DMS 273 (cell line): ENCODE measurements around the gene CELA1.
"Not testable (repeated sequence)": the region's sequence is repeated elsewhere in the genome, so short reads cannot be mapped to it uniquely, and the experiment has no call there.

Experiments
- DNase-seq: peaks from one replicate; lab custom pipeline; 2025; ENCODE audit not compliant: unreplicated experiment; lab: John Stamatoyannopoulos, UW

Gene CELA1

GRCh38 chr12:51318846-51319599, 27.5 kb downstream of the CELA1 start:
- DNase-seq = no peak

- DNase-seq = not testable (repeated sequence)
Observed at GRCh38 chr12:51318057-51318806, 28.2 kb downstream of the CELA1 start.

- no peak for DNase-seq
Observed at GRCh38 chr12:51311389-51311788, 35.1 kb downstream of the CELA1 start.

- DNase-seq = no peak
Observed at GRCh38 chr12:51307655-51308593, 38.6 kb downstream of the CELA1 start.

- DNase-seq = no peak
Observed at GRCh38 chr12:51306507-51306906, 40.0 kb downstream of the CELA1 start.

GRCh38 chr12:51300768-51301167, 45.7 kb downstream of the CELA1 start:
- not testable (repeated sequence) for DNase-seq

GRCh38 chr12:51295651-51296050, 50.8 kb downstream of the CELA1 start:
- DNase-seq = no peak

- DNase-seq = not testable (repeated sequence)
Observed at GRCh38 chr12:51294097-51294496, 52.4 kb downstream of the CELA1 start.

GRCh38 chr12:51293696-51294095, 52.8 kb downstream of the CELA1 start:
- no peak for DNase-seq

- not testable (repeated sequence) for DNase-seq
Observed at GRCh38 chr12:51291603-51292513, 54.6 kb downstream of the CELA1 start.

- no peak for DNase-seq
Observed at GRCh38 chr12:51285843-51286242, 60.6 kb downstream of the CELA1 start.

GRCh38 chr12:51281202-51281924, 65.1 kb downstream of the CELA1 start:
- DNase-seq = no peak
